Measurements from ENCODE around the gene ZNF662. TPM values are rescaled to one million over a fixed set of nuclear protein-coding genes. Genes with fewer than 3 reads are reported as not detected.

The ZNF662 gene
- total and polyA plus RNA-seq, 9 of the 15 experiments (the other 6 are each of a cell fraction or from before 2014, with no cell fraction given) = 0.07 to 0.55 (median 0.27) TPM

DNA sequence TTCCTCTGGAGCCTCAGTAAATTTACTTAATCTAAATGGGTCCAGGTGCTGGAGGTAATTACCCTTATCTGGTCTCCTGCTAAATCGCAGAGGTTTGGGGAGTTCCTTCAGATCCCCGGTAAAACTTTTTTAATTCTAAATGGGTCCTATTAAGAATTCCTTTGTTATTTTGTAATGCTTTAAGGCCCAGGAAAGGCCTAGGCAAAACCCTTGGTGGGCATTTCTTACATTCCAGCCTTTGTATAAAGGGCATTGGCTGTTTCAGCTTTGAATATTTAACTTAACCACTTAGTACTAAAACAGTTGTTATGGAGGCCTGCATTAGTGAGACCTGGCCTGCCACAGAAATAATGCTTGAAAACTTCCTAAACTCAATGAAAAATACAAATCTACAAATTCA lies 14.9 kb upstream of the ZNF662 start:
- no peak for FAIRE-seq
- 22% methylated on average over 2 of the region's 2 CpGs for WGBS (ENCODE audit: insufficient coverage, low coverage, missing lambda C conversion rate)
- H3K9me3 ChIP-seq (replicated peaks; ENCODE audit: control insufficient read depth, insufficient read depth, low read depth, low read length) = no peaks in the 10 kb centered on the region
- POLR2A ChIA-PET = no interaction called here
- no peaks in the 10 kb centered on the region for H3K36me3 ChIP-seq (ENCODE audit: control insufficient read depth, insufficient read depth, low read length)
- H3K4me3 ChIP-seq = no peak overlapping the region
- H3K9ac ChIP-seq (ENCODE audit: insufficient read depth in 1 of 2, low read depth in 2 of 2, low read length in 2 of 2) = no peak overlapping the region
- no peaks in the 10 kb centered on the region for H3K79me2 ChIP-seq (ENCODE audit: control insufficient read depth, insufficient read depth, low read length)
- no peaks in the 10 kb centered on the region for H3K9me1 ChIP-seq (ENCODE audit: control insufficient read depth, insufficient read depth, low read length)
- H4K20me1 ChIP-seq (replicated peaks; ENCODE audit: control insufficient read depth, insufficient read depth, low read length) = no peaks in the 10 kb centered on the region
- no peak for DNase-seq (ENCODE audit: extremely low read depth in 1 of 4, low spot score in 3 of 4)
- in situ Hi-C loops (cut with MboI) = no loop called here
- BruUV-seq (replicated peaks) = no TSS peak
- H2AFZ ChIP-seq (ENCODE audit: low read depth, low read length) = no peak overlapping the region
- intact Hi-C loops (cut with micrococcal nuclease) = no loop called here
- no peak overlapping the region for H3K27ac ChIP-seq (ENCODE audit: extremely low read depth, low read depth, low read length)
- CTCF ChIA-PET (ENCODE audit: low intra/inter-chr PET ratio) = no interaction called here
- H3K4me2 ChIP-seq (ENCODE audit: insufficient read depth, low read length) = no peak overlapping the region
- H3K27me3 ChIP-seq (ENCODE audit: control insufficient read depth in 2 of 2, insufficient read depth in 2 of 2, low read length in 2 of 2) = peaks cover 0 to 6% of the 10 kb centered on the region in 2 experiments; a peak in 1 of 5 replicates
- peaks cover 0 to 4% of the 10 kb centered on the region in 2 experiments; a peak in 1 of 5 replicates for H3K4me1 ChIP-seq (replicated peaks in 1 of 2; ENCODE audit: control insufficient read depth in 2 of 2, insufficient read depth in 2 of 2, low read length in 2 of 2)
- no peak for ATAC-seq
- TF ChIP-seq COPS2 (conservative IDR thresholded peaks at IDR 0.05) (no peak), DDX20 (tag; IDR thresholded peaks at IDR 0.05; ENCODE audit: low read depth) (no peak), BHLHE40 (IDR thresholded peaks at IDR 0.05; ENCODE audit: low read length) (no peak), ZC3H11A (IDR thresholded peaks at IDR 0.05; ENCODE audit: low read depth, low read length) (no peak), ZFX (CRISPR knock-in tag; IDR thresholded peaks at IDR 0.05) (no peak), STAT5A (IDR thresholded peaks at IDR 0.05; ENCODE audit: borderline replicate concordance, low read length) (no peak), ZNF584 (CRISPR knock-in tag; IDR thresholded peaks at IDR 0.05; ENCODE audit: low read depth) (no peak), CBFB (CRISPR knock-in tag; IDR thresholded peaks at IDR 0.05) (no peak), DEAF1 (CRISPR knock-in tag; IDR thresholded peaks at IDR 0.05) (no peak), AFF4 (CRISPR knock-in tag; IDR thresholded peaks at IDR 0.05) (no peak), ZNF354B (CRISPR knock-in tag; IDR thresholded peaks at IDR 0.05) (no peak), USF1 (CRISPR knock-in tag; IDR thresholded peaks at IDR 0.05) (no peak)
- TF ChIP-seq, protein P1, sequence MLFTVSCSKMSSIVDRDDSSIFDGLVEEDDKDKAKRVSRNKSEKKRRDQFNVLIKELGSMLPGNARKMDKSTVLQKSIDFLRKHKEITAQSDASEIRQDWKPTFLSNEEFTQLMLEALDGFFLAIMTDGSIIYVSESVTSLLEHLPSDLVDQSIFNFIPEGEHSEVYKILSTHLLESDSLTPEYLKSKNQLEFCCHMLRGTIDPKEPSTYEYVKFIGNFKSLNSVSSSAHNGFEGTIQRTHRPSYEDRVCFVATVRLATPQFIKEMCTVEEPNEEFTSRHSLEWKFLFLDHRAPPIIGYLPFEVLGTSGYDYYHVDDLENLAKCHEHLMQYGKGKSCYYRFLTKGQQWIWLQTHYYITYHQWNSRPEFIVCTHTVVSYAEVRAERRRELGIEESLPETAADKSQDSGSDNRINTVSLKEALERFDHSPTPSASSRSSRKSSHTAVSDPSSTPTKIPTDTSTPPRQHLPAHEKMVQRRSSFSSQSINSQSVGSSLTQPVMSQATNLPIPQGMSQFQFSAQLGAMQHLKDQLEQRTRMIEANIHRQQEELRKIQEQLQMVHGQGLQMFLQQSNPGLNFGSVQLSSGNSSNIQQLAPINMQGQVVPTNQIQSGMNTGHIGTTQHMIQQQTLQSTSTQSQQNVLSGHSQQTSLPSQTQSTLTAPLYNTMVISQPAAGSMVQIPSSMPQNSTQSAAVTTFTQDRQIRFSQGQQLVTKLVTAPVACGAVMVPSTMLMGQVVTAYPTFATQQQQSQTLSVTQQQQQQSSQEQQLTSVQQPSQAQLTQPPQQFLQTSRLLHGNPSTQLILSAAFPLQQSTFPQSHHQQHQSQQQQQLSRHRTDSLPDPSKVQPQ (CRISPR knock-in tag; IDR thresholded peaks at IDR 0.05; ENCODE audit: borderline replicate concordance) = no peak
- TF ChIP-seq, protein P2, sequence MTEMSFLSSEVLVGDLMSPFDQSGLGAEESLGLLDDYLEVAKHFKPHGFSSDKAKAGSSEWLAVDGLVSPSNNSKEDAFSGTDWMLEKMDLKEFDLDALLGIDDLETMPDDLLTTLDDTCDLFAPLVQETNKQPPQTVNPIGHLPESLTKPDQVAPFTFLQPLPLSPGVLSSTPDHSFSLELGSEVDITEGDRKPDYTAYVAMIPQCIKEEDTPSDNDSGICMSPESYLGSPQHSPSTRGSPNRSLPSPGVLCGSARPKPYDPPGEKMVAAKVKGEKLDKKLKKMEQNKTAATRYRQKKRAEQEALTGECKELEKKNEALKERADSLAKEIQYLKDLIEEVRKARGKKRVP (CRISPR knock-in tag; IDR thresholded peaks at IDR 0.05) = no peak

All from K562 (cell line).